Left forelimb (tissue), 1 donor: Measurements from ENCODE around the gene GOSR2.
"Not testable (repeated sequence)": the region's sequence is repeated elsewhere in the genome, so short reads cannot be mapped to it uniquely, and the experiment has no call there.

ENCODE experiments used
- DNase-seq: peaks from one replicate; pipeline ENCODE4 v3.0.0-alpha.2; 2018; ENCODE audit warnings: low spot score

The GOSR2 gene

DNA sequence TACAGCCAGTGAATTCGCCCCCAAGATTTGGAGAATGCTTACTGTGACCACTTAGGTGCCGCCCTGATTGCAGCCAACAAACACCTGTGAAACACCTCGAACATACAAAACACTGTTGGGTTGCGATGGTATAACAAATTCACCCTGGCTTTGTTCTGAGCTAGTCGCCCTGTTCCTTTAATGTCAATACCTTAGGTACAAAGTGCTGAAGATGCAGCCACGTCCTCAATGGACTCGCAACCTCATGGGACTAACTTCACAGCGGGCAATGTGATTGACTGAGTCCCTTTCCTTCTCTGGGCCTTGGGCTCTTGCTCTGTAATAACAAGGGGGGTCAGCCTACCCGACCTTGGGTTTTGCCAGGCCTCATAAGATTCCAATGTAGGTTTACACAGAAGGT is 28.9 kb upstream of the GOSR2 start:
- no peak for DNase-seq

DNA sequence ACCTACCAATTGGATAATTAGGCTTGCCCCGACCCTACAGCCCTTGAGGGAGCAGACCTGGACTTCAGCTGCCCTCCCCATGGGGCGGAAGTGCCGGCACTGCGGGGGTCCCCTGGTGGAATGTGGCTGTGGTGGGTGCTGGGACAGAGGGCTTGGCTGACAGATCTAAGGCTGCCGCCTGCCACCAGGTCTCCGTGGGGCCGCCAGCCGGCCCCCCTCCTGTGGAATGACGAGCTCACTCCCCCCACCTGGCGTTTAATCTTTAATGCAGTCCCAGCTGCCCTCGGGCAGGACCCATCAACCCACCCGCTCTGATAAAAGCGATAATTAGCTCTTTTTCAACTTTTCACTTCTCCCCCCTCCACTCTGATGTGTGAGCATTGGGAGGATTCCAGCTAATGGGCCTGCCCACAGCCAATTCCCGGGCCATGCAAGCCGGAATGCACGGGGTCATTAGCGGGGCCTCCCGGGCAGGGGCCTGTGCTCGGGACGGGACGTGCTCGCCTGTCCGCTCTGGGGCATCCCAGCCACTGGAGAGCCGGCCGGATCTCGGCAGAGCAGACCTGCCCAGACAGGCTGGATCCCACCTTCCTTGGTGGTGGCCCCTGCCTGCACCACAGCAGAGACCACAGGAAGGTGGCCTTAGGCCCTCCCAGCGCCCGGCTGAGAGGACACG is 28.3 kb upstream of the GOSR2 start:
- no peak for DNase-seq

DNA sequence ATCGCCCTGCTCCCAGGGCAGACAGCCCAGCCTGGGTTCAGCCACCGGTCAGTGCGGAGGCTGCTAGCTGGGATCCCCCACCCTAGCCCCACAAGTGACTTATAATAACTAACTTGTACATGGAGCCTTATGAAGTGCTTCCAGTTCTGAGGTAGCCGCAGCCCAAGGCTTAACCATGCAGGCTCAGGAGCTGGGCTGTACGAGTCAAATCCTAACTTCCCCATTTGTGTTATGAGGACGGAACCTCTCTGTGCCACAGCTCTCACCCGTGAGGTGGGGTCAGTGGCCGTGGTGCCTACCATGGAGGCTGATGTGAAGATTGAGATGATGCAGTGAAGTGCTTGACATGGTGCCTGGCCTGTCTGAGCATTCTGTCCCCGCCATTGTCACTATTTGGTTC is 27.8 kb upstream of the GOSR2 start:
- no peak for DNase-seq

DNA sequence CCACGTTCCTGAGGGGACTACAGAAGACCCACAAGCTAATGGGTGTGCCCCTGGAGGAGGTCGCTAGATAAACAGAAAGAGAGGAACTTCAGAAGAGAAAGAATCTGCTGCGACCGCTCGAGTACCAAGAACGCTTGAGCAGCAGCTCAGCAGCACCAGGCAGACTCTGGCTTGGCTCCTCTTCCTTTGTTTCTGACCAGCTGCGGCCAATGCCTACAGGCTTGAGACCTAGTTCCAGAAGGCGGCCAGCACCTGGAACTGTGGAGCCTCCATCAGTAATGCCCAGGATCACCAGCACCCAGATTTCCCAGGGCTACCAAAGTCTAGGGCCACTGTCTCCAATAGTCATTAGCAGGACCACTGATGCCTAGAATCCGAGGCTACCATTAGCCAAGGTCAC is 26.0 kb upstream of the GOSR2 start:
- DNase-seq = no peak

DNA sequence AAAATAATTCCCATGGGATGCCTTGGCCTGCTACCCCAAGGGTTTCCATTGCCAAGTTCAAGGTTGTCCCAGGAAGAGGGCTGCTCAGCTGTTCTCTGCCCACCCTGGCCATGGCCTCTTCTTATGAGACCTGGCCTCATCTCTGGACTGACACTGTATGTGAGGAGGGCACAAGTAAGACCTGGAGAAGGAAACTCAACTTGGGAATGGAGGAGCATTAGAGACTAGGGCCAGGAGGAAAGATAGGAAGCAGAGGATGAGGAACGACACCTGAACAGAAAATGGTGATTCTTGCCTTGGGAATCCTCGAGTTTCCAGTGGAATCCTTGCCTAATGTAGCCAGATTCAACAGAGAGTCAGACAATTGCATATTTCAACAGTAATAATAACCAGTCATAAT is 24.6 kb upstream of the GOSR2 start:
- no peak for DNase-seq

DNA sequence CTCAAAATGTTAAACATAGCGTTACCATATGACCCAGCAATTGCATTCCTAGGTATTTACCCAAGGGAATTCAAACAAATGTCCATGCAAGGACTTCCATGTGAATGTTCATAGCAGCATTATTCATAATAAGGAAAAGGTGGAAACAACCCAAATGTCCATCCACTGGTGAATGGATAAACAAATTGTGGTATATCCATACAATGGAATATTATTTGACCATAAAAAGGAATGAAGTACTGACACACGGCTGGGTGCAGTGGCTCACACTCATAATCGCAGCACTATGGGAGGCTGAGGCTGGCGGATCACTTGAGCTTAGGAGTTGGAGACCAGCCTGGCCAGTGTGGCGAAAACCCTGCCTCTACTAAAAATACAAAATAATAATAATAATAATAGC is 24.1 kb upstream of the GOSR2 start:
- no peak for DNase-seq

DNA sequence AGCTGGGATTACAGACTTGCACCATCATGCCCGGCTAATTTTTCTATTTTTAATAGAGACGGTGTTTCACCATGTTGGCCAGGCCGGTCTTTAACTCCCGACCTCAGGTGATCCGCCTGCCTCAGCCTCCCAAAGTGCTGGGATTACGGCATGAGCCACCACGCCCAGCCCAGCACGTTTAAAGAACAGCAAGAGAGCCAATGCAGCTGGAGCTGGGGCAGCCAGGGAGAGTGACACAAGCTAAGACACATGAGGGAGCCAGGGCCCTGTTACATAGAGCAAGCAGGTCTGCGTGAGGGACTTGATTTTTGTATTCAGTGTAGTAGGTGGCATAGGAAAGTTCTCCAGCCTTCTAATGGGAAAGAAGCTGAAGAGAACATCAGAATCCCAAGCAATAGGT is 21.7 kb upstream of the GOSR2 start:
- no peak for DNase-seq

DNA sequence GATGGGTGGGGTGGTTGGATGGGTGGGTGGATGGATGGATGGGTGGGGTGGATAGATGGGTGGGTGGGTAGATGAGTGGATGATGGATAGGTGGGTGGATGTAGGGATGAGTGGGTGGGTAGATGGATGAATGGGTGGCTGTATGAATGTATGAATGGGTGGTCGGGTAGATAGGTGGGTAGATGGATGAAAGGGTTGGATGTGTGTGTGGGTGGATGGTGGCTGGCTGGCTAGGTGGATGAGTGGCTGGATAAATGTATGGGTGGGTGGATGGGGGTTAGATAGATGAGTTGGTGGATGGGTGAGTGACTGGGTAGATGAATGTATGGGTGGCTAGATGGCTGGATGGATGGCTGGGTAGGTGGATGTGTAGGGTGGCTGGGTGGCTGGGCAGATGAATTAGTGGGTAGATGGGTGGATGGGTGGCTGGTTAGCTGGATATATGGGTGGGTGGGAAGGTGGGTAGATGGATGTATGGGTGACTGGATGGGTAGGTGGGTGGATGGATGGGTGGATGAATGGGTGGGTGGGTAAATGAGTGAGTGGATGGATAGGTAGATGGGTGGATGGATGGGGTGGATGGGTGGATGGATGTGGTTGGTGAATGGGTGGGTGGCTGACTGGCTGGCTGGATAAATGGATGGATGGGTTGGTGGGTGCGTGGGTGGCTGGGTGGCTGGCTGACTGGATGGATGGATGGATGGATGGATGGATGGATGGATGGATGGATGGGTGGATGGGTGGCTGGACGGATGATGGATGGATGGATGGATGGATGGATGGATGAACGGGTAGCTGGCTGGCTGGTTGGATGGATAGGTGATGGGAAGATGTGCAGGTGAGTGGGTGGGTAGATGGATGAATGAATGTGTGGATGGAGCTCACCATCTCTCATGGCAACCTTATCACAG is 18.9 kb upstream of the GOSR2 start:
- no peak for DNase-seq

DNA sequence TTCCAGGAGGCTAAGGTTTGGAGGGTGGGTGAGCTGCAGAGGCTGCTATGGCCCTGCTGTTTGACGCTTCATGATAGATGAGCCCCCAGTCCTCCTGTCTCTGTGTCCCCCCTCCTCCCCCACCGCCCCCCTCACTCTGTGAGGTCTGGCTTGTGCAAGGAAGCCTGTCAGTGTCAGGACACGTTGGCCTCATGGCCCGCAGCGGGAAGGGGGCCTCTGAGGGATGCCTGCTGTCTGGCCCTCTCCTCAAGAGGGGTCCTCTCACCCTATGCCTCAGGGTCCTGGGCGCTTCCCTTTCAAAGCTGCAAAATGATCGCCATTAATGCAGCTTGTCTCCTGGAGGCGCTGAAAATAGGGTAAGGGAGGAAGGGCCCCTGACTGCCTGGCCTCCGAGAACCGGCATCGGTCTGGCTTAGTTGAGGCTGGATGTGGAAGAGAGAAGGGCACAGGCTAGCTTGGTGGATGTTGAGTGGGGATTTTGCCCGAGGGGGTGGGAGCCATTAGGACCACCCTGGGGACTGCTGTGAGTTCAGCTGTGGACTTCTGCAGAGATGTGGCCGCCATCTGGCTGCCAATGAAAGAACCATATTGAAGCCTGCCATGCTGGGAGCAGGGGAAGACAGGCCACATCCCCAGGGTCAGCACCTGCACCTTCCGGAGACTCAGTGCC is 14.8 kb upstream of the GOSR2 start:
- no peak for DNase-seq

DNA sequence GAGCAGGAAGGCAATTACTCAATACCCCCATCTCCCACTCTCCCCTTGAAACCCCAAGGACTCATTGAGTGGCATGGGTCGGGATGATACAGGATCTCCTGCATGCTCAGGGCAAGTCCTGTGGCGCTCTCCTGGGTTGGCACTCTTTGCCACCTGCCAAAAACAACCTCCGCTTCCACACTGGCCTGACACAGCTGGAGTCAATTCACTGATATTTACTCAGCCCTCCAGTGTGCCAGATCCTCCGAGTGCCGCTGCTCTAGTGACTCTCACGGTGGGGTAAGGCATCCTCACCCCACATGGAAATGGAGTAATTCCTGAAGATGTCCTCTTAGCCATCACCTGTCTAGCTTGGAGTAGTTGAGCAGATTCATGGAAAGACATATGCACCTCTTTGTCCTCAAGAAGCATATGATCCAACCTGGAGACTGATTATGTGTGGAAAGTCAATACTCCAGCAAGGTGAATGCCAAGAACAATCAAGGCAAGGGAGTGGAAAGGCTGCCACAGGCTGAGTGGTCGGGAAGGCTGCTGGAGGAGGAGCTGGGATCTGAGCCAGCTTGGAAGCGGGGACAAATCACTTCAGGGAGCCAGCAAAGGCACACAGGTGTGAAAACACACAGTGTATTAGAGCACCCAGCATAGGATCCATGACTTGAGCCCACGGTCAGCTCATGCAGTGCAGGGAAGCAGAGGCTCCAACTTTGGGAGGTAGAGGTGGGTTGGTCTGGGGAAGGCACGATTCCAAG is 12.6 kb upstream of the GOSR2 start:
- no peak for DNase-seq

DNA sequence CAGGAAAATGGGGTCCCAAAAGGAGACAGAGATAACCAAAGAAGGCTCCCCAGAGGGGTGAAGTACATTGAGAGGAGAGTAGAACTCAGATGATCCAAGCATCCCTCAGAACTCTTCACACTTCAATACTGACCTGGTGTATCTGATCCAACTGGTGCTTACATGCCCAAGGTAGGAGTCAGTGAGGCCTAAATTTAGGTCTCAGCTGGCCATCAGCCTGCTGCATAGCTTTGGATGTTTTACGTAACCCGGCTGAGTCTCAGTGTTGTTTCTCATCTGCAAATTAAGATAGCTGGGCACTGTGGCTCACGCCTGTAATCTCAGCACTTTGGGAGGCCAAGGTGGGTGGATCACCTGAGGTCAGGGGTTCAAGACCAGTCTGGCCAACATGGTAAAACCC is 11.6 kb upstream of the GOSR2 start:
- DNase-seq = no peak

DNA sequence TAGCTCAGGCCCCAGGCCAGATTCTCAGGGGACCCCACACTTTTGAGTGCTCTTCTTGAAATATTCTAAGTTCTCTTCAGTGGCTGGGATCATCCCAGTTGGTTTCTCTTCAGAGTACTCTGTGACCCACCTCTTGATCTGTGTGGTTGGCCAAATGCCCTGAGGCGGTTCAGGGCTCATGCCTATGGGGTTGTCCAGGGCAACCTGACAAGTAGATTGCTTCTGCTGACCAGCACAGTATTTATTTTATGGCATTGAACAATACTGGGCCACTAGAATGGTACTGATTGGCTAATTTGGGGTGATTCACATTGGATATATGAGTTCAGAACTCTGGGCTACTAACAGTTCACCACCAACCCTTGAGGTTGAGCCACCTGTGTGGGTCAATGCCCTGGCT is 7.4 kb upstream of the GOSR2 start:
- no peak for DNase-seq

DNA sequence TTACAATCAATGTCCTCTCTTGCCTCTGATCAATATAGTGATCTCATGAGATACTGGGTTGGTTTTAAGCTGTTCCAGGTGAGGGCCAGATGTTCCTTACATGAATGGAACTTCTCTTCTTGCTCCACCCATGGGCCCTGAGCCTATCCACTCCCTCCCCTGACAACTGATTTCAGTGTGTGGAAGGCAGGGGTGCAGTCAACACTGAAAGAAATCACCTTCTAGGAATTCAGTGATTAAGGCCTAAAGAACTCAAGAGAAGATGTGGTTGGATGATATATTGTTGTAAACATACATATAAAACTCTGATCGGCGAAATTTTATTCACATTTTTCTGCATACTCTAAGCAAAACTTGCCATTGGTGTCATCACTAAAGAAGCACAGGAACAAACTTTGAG is 6.7 kb upstream of the GOSR2 start:
- DNase-seq = no peak

DNA sequence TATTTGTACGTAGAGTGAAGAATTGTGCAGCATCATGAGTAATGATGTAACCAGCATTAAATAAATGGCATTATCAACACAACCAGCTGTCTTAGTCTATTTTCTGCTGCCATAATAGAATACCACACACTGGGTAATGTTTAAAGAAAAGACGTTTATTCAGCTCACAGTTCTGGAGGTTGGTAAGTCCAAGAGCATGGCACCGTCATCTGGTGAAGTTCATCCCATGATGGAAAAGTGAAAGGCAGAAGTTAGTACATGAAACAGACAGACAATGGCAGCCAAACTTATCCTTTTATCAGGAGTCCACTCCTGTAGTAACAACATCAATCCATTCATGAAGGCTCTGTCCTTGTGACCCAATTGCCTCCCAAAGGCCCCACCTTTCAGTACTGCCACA is 6.3 kb upstream of the GOSR2 start:
- DNase-seq = no peak

DNA sequence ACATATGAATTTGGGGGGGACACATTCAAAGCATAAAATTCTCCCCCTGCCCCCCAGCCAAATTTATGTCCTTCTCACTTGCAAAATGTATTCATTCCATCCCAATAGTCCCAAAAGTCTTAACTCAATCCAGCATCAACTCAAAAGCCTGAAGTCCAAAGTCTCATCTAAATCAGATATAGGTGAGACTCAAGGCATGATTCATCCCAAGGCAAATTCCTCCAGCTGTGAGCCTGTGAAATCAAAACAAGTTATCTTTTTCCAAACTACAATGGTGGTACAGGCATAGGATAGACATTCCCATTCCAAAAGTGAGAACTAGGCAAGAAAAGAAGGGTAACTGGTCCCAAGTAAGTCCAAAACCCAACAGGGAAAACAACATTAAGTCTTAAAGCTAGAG is 5.9 kb upstream of the GOSR2 start:
- no peak for DNase-seq

DNA sequence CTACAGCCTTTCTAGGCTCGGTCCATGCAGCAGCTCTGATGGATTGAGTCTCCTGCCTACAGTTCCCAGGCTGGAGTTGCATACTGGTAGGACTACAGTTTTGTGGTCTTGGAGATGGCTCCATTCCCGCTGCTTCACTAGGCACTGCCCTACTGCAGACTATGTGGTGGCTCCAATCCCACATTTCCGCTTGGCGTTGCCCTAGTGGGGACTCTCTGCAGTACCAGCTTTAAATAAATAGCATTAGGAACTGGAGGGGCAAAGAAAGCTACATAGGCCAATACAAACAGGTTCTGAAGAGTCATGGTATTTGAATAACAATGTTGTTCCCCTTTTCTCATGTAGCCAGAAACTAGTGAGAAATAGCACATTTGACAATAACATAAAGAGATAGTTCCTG is 5.4 kb upstream of the GOSR2 start:
- no peak for DNase-seq

DNA sequence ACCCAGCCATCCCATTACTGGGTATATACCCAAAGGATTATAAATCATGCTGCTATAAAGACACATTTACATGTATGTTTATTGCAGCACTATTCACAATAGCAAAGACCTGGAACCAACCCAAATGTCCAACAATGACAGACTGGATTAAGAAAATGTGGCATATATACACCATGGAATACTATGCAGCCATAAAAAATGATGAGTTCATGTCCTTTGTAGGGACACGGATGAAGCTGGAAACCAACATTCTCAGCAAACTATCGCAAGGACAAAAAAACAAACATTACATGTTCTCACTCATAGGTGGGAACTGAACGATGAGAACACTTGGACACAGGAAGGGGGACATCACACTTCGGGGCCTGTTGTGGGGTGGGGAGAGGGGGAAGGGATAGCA is 998 bp upstream of the GOSR2 start:
- DNase-seq = not testable (repeated sequence)

DNA sequence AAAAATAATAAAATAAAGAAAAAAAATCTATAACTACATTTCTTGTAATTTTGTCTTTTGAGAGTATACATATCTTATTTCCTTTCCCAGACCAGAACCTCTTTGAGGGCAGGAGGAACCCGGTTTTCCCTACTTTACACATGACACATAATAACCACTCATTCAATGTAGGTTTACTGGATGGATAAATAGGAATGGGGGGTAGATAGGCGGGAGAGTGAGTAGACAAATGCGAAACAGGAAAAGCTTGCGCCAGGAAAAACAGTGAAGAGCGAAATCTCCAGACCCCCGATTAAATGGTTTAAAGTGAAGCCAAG is 515 bp upstream of the GOSR2 start:
- no peak for DNase-seq

DNA sequence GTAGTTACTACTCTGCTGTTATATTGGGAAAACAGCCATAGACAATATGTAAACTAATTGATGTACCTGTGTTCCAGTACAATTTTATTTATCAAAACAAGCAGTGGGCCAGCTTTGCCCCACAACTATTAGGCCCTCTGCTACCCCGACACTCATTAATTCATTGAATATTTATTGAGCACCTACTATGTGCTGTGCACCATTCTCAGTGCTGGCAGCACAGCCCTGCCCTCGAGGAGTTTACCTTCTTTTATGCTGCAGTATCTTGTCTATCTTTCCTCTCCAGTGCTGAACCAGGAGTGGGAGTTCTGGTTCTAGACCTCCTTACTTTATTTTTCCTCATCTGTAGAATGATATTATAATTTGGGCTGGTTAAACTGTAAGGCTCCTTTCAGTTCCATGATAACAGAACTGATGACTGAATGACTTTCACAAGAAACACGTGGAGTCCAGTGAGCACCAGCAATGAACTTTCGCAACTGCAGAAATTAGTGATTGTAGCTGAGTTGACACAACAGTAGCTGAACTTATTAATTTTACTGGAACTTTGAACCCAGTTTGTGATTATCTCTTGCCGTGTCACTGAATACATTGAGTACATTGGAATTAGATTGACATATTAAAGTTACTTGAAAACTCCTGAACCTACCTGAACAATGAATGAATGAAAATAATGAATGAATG is 2.4 kb downstream of the GOSR2 start:
- no peak for DNase-seq

DNA sequence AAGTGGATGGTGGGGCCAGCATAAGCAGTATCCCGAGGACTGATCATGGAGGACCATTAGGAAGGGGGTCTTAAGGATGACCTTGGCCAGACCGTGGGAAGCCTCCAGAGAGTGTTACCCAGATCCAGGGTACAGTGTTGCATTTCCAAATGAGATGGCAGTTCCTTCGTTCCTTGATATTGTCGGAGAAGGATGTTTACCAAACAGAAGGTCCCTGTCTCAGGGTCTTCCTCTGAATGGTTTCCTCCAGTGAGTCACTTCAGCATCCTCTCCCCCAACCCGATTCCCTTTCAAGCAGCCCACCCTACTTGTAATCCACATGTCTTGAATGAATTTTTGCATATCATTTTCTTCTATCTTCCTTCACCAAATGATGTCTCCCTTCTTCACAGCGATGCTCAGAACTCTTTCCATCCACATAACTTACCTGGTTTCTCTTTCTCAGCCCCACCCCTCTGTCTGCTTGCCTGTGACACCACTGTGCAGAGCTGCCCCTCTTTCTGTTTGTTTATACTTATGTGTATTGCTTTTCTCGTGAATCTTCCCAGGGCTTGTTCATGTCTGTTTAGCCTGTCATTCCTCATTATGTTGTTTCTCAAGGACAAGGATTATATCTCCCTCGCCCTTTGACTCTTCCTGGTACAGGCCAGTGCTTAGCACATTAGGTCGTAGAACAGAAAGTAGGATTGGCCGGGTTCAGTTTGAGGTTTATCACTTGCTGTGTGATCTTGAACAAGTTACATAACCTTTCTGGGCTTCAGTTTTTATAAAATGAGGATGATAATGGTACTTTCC is 5.7 kb downstream of the GOSR2 start:
- DNase-seq = no peak

DNA sequence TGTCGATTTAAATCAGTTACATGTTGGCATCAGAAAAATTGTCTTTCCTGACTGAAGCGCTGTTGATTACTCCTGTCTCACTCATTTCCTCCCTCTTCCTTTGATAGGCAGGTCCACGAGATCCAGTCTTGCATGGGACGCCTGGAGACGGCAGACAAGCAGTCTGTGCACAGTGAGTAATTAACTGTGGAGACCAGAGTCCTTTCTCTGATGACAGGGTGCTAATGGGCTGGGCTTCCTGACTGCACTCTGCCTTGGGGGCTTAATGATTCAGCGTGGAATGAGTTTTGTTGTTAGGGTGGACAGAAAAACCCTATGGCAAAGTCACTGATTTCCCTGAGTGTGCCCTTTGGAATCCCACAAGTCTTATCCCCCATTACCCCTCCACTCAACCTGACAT is 6.5 kb downstream of the GOSR2 start:
- no peak for DNase-seq
